ENCODE data around the gene HOXD13.

The HOXD13 gene

DNA sequence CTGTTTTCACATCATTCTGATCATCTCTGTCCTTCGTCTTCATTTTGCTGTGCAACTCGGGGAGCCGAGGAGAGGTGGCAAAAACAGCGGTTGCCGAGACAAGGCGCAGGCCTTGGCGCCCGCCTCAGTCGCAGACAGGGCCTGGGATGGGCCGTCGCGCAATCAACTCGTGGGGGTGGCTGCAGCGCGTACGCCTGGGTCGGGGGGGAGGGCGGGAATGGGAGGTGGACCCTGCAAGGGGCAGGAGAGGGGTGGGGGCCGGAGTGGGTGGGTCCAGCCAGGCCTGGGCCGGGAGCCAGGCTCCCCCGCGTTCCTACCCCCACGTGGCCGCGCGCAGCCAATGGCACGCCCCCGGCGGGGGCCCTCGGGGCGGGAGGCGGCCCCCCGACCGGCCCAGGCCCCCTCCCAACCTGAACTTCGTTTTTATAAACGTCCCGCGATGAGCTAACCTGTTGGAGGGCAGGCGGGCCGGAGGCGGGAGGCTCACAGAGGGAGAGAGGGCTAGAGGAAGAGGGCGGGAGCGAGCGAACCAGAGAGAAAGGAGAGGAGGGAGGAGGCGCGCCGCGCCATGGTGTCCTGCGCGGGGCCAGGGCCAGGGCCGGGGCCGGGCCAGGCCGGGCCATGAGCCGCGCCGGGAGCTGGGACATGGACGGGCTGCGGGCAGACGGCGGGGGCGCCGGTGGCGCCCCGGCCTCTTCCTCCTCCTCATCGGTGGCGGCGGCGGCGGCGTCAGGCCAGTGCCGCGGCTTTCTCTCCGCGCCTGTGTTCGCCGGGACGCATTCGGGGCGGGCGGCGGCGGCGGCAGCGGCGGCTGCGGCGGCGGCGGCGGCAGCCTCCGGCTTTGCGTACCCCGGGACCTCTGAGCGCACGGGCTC is at the start of gene HOXD13:
Gene HOXD13 (plus strand): TSS at position 452 of the 875 bp plus-strand sequence. CDS start 170 bp downstream, at position 622.
- peak; percentile 58 for DNase-seq

DNA sequence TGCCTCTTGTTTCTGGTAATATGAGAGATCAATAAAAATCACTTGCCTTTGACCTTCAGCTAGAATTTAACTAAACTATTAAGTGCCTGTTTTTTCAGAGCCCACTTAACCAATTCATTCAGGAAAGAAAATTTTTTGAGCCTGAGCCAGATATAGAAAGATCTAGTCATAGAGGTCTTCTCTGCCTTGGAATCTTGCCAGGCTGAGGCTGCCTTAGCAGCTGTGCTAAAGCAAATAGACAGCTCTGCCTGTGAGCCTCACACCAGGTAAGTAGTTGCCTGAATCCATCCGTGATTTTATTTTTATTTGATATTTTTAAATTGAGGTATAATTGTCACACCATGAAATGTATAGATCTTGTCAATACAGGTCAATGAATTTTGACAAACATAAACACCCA is 36.1 kb upstream of the HOXD13 start:
- no peak for DNase-seq

DNA sequence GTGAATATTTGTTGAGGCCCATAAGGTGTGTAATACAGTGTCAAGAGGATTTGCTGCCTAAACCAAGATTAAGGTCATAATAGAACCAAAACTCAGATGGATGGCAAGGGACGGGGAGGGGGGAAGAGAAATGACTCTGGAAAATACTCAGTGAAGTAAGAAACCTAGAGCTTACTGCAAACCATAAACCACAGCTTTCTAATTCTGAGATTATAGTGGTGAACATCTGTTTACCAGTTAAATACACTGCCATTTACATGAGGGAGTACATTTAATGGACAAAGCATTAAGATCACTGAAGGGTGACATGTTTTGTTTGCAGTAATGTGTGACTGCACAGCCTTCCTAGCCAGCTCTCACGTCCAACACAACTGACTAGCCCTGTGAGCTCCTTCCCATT is 28.6 kb upstream of the HOXD13 start:
- no peak for DNase-seq

DNA sequence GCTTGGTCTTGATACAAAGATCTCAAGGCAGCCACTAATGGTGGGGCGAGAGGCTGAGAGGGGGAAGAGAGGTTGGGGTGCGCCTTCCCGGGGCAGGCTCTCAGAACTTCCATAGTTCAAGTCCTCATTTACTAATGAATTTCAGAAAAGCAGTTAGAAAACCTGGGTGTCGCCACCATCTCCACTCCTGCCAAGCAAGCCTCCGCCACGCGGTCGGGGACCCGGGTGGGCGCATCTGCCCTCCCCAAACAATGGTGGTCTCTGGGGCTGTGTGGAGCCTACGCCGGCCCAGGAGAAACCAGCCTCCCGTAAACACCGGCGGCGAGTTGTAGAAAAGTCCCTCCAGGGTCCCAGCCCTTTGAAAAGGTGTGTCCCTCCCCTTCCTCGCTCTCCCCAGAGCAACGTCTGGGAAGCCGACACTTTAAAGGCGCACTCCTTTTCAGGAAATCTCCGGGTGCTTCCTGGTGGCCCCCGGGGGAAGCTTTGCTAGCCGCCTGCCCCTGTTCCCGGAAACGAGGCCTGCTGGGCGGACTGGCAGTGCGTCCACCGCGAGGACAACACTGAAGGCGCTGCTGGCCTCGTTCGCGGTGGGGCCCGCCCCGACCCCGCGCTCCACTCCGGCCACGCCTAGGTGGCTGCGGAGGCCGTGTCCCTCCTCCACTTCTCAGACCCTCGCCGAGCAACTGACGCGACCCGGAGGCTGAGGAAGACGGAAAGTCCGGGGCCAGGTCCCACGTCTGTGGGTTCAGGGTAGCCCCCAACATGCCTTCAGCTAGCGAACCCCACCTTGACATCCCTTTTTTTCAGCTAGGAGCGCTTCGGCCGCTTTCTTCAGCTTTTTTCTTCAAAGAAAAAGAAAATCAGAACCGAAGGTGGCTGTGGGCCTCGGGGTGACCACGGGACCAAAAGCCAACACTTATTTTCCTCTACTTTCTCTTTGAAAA is 25.6 kb upstream of the HOXD13 start:
- DNase-seq = no peak

DNA sequence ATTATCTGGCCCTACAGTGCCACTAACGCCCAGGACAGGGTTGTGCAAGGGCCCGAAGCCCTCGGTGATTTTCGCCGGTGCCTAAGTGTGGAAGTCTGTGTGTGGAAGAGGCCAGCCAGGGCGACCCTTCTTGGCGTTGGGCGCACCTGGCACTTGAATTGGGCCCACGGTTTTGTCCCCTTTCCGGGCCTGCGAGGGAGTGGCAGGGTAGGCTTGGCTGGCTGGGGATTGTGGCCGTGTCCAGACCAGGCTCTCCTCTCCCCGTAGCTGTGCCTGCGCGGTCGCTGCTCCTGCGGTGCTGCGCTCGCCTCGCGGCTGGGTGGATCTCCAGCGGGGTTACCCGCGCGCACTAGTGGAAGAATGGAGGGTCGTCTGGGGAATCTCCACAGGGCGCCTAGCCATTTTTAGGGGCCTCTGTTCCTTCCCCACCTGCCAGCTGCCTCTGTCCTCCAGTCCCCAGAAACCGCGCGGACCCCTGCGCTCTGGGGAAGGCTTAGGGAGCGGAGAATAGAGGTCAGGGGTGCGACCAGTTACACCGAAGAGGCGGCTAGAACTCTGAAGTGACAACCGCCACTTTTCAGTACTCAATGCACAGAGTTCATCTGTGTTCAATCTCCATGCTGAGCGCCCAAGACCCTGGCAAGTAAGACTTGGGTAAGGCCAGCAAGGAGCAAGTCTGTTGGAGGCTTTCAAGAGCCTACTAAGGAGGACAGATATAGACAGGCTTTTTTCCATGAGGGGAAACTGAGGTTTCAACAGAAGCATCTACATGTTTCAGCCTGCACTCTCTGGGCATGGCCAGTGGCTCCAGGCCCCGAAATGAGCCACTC is 24.7 kb upstream of the HOXD13 start:
- DNase-seq = no peak

DNA sequence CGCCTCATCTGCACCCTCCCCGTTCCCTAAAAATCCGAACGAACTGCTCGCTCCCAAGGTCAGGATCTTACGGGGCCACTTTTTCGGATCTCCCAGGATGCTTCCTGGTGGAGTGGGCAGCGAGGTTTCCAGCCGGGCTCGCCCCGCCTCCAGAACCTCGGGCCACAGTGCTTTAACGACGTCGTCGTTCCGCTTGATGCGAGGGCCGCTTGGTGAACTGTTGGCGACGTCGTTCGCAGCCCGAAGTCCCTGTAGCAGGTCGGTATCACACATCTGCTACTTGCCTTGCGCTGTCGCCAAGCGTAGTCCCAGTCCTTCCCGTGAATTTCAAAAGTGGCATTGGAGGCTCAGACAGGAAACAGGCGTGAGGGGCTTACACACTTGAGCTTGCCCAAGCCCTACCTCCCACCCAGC is 24.1 kb upstream of the HOXD13 start:
- DNase-seq = no peak

DNA sequence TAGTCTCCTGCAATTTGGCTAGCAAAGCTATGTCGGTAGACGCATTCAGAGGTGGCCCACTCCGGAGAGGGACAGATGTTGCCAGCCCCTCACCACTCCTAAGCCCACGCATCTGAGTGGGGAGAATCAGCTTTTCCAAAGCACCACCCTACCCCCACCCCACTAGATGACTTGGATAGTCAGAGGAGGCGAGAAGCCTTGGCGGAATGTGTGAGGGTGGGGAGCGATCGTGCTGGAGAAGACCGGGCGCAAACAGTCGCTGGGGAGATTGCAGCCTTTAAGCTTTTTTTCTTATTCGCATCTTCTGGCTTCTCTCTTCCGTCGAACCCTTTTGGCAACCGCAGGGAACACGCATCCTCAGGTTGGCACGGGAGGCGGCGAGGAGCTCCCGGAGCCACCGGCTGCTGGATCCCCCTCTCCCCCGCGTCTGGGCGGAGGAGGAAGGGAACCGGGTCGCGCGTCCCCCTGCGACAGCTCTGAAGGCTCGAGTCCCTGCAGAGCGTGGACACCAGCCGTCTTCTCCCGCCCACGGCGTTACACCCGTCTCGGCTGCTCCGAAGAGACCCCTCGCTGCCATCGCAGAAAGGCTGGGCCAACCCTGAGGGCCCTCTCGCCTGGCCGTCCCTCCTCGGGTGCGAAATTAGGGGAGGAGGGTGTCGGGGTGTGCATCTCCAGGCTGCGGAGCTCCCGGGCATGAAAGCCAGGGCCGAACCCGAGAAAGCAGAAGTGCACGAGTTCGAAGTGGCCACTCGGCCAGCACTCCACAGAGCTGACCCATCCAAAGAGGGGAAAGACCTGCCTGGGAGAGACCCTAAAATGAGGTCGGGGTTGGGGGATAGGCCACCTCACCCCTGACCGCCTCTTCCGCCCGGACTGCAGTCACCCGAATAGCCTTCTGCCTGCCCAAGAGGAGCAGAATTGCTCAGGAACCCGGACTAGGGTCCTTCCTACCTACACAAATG is 20.9 kb upstream of the HOXD13 start:
- no peak for DNase-seq

DNA sequence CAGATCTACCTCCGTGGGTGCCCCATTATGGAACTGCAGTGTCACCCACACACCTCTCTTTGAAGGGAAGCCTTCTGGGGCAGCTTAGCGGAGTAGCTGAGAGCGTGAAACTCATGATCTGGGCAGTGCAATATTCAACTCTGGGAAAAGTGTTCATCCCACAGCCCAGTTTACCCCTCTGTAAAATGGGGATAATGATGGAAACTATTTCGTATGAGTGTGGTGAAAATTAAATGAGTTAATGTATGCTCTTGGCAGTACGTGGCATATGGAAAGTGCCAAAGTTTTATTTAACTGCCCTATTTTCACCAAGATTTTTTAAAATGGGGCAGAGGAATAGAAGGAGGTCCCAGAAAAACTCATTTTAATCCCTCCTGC is 20.2 kb upstream of the HOXD13 start:
- DNase-seq = no peak

DNA sequence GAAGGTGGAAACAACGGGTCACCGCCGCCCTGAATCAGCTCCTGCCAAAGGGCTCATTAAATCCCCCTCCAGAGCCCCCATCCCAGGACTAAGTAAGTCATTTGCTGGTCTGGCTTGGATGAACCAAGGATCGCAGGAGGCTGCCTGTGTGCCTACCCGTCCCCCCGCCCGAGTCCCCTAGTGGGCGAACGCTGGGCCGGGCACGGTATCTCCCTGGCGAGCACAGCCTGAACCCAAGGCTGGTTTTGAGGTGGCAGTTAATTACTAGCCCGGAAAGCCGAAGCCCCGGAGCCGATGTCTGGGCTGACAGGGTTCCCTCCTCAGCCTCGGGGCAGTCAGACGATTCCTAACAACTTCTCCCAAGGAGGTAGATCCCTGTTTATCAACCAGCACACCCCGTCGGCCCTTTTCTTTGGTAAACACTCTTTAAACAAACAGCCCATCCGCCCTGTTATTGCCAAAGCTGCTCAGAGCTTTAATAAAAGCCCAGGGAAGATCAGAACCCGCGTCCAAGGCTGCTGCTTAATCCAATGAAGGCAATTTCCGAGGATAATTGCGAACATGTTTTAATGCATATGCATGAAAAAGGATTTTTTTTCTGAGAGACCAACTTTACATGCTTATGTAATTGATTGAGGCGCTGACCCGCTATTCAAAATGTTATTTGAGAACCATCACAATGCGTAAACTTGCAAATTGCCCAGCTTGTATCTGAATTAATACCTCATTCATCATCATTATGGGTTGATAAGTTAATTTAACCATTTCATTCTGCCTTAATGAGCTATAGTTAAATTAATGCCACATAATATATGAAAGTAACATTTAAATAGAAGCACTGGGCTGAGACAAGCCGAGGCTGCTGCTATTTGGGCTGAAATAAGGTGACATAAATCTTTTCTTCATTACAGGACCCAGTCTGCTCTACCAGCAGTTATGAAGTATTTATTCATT is 19.3 kb upstream of the HOXD13 start:
- DNase-seq = no peak

DNA sequence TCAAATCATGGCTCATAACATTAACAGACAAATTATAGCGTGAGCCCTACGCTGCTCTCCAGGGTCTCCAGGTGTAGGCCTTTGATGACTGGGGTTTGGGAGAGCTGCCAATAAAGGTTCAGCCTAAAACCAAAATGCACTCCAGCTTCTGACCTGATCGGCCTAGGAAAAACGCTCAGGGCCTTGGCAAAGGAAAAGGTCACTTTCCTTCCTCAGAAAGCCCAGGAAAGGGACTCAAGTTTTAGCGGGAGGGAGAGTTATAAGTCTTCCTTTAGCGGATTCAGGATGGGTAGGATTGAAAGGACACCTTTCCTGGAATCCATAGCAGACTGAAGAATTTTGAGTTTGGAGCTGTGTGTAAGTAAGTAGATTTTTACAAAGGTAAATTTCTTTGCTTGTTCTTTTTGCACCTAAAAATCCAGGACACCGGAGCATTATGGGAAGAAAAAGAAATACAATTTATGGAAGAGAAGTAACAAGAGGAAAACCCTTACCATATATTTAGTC is 17.5 kb upstream of the HOXD13 start:
- no peak for DNase-seq

DNA sequence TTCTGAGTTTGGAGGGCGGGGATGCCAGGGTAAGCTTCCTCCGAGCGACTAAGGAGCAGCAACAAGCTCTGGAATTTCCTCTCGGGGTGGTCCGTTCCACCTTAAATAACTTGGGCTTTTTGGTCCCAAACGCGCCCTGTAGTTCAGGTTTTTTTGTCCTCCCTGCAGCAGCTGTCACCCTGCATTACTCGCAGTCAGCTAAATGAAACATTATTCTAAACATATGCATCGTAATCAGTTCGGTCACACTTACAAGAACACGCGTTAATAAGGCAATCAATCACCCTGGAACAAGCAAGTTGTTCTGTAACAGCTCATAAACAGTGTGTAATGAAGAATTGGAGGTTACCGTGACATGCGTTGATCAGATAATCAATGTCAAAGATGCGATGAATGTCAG is 17.0 kb upstream of the HOXD13 start:
- DNase-seq = no peak

DNA sequence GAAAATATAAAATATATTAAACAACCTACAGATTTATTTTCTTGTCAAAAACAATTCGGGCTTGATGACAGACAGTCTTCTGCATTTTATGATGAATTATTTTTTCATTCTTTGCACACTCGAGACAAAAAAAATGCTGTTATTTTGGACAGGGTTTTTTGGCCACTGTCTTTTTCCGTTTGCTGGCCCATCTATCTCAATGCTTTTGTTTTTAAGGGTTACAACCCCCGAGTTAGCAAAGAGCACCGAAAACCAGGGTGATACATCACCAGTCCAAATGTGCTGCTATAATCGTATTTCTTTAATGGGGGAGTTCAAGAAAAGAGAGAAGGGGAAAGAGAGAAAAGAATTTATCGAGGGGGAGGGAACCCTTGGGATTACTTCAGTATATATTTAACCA is 16.5 kb upstream of the HOXD13 start:
- no peak for DNase-seq

DNA sequence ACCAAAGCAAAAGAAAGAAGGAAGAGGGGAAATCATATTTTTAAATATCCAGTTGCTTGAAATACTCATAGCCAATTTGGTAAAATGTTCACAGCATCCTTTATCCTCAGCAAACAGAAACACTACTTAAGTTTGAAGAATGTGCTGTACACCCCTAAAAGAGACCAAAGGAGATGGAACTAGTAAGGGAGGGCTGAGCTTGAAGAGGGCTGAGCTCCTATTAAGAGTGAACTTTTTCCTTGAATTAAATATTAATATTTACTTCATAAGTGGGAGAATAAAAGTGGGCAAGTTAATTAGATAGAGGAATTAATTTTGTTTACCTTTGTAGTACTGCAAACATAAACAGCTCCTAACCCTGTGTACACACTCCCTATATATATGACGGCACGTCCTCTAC is 15.7 kb upstream of the HOXD13 start:
- no peak for DNase-seq

DNA sequence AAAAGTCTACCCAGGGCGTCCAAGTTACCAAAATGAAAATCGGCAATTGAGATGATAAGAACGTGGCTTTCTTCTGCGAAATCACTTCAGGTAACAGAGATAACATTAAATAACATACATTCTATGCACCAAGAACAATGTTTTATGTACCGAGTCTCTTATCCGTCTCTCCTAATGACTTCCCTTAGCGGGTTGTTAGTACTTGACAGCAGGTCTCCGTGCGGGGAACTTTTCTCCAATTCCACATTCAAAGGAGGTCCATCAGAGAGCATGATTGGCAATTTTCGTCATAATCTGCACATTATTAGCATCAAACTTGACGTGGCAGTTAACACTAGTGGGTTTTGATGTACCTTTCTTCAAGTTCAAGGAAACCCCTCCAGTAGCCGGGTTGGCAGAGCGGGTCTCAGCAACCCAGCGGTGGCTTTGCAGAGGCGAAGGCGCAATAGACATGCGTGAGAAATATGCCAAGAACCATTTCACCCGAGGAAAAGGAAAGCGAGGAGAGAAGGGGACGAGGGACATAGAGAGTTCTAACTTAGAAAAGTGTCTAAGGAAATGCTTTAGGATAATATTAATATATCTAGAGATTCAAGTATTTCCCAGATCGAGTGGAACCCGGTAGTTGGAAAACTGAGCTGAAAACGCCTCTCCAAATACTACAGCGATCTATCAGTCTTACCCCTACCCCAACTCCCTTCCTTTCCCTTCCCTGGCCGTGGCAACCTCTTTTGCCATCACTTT is 13.8 kb upstream of the HOXD13 start:
- DNase-seq = no peak

DNA sequence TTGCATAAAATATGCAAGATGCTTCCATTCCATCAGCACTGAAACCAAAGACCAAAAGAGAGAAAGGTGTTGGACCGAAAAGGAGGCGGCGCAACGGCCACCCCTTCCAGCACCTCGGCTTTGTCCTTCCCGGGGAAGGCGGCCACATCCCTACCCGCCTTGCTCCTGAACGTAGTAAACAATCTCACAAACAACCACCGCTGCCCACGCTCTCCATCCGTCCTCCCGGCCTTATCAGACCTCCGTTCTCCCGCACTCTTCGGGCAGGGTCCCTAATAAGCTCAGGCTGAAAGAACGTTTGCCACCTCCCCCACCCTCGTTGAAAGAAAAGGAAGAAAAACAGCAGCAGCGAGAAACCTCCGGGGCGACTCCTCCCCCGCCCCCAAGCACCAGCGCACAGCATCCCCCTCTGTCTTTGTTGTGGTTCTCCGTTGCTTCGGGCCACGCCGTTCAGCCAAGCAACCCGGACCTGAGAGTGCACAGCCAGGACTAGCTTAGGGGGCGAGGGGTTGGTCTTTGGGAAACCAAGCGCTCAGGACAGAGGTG is 13.2 kb upstream of the HOXD13 start:
- DNase-seq = no peak

DNA sequence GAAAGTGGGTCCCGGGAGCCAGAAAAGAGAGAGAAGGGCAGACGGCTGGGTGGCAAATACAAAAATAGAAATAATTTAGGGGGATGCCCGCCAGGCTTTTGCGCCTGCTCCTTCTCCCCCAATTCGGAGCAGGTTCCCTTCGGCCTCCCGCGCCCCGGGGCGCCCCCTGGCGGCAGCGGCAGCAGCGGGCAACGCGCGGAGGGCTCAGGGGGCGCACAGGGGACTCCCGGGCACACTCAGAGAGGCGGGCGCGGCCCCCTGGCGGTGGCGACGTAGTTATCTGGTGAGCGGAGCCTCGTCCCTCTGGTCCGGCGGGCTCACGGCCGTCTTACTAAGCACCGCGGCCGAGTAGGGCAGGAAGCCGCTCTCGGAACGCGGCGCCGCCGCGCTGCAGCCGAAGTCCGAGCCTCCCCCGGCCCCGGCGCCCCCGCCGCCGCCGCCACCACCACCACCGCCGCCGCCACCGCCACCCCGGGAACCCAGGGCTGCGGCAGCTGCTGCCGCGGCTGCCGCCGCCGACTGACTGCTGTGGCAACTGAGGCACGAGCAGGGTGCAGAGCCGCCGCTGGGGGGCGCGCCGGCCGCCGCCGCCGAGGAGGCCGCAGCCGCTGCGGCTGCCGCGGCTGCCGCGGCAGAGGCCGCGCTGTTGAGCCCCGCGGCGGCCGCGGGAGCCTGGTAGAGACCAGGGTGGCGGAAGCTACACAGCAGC is 12.5 kb upstream of the HOXD13 start:
- DNase-seq = peak; percentile 60

DNA sequence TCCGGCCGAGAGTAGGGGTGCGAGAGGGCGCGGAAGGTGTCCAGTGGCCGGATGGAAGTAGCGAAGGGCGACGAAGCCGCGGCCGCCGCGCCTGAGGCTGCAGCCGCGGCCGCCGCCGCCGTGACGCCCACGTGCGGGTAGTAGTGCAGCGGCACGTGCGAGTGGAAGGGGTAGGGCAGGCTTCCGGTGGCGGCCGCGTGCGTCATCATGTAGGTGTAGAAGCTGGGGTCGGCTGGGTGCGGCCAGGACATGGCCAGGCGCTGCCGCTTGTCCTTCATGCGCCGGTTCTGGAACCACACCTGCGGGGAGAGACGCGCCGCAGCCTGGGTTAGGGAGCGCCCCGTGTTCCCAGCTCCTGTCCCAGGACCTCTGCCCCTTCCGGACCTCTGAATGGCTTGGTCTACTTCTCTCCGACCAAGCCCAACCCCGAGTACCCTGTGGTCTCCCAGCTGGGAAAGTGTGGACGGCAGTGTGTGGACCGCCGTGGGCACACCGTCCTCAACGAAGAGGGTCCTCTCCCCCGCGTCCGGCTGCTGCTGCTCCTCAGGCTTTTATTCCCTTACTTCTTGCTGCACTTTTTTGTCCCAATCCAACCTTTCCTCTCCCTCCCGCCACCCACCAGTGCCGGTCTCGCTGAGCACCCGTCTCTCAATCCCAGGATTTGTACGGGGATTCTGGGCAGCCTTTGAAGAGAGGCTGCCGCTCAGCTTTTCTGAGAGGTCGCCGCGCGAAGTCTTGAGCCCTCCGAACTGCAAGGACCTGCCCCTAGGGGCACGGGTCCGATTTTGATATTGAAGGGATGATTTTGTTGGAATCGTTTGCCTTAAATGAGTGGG is 11.8 kb upstream of the HOXD13 start:
- DNase-seq = peak; percentile 58
